ENCODE measurements around the gene ANKDD1B.
A peak's percentile ranks its signal among the peaks of the same experiment; 100 is the strongest.

Gene ANKDD1B

DNA sequence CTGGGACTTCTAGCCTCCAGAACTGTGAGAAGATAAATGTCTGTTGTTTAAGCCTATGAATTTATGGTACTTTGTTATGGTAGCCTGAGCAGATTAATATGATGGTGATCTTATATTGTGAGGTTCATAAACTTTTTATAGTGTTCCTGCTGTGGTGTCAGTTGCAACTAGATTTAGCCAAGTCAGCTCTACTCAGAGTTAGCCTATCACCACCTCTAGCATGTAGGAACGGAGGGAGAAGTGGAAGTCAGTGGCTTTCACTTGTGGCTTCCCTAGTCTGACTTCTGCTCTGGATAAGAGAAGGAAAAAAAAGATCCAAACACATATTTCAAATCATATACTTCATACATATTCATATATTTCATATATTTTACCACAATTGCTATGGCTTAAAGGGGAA lies 99.4 kb downstream of the ANKDD1B start:
- no peak for DNase-seq

DNA sequence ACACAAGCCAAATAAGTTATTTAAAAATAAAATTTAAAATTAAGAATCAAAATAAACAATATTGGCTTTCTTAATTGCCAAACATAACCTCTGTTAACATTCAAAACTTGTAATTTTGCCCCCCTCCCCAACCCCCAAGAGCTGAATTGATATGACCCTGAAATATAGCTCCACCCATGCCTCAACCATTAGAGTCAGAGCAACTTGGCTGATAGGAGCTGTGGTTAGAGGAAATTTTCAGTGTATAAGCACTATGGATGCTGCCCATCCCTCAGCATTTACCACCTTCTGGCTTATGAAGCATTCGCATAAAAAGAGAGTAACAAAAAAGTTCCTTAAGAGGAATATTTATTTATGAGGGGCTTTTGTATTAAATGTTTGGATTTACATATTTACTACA lies 99.9 kb downstream of the ANKDD1B start:
- no peak for DNase-seq

- DNase-seq = no peak
Measured at GRCh38 chr5:75712091-75712490, 100.8 kb downstream of the ANKDD1B start.

- no peak for DNase-seq
Measured at GRCh38 chr5:75716715-75717081, 105.4 kb downstream of the ANKDD1B start.

DNA sequence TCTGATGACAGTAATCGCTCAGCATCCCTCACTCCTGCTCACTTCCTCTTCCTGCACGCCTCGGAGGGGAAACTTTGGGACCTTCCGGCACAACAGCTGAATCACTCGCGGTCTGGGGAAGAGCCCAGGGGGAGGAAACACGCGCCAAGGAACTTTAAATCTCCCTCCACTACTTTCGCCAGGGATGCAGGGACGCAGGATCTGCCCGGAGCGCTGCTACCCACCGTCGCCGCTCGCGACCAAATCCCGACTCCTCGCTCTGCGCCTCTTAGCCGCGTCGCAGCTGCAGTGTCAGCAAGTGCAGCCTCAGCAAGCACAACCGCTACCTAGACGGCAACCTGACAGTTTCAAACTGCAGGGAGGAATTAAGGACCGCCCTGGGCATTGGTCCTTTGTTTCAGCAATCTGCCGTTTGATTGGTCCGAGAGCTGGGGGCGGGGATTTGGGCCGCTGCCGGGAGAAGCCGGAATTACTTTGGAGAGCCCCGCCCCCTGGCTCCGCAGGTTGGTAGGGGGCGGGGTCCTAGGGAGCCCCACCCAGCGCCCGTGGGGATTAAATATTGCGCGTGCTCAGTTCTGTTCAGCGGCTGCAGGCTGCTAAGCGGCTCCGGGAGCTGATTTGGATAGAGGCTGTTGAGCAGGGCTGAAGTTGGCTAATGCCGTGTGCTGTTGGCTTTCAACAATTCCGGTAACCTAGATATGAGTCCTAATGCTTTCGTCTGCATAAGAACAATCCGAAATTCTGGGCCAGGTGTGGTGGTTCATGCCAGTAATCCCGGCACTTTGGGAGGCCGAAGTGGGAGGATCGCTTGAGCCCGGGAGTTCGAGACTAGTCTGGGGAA lies 106.0 kb downstream of the ANKDD1B start, which contains the start of gene POC5:
TSS of gene POC5 (minus strand) at position 356 of the 841 bp plus-strand sequence. CDS start 4,500 bp downstream, outside the sequence.
- peak; percentile 92 for DNase-seq

DNA sequence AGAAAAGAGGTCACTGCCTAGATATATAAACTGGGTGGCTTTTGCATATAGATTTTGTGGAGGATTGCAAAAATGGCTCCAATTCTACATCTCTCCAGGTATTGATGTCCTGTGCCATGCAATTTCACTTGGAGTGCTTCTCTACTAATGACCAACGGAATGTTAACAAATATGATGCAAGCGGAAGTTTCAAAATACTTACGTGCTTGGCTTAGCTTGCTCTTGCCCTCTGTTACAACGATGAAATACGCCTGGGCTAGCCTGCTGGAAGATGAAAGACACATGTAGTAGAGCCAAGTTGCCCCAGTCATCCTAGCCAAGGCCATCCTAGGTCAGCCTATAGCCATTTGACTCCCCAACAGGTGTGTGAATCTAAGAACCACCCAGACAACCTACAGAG lies 109.6 kb downstream of the ANKDD1B start:
- no peak for DNase-seq
